ENCODE results near the gene DCHS1. TPM values are rescaled to one million over a fixed set of nuclear protein-coding genes. Genes with fewer than 3 reads are reported as not detected.

The DCHS1 gene
- total RNA-seq, result 37.1 and 39.4 TPM in 2 replicates

GRCh38 chr11:6655790-6656583 is at the start of gene DCHS1:
Gene DCHS1 (minus strand): TSS chr11:6655809. CDS start chr11:6641613, 14,196 bp downstream.

GRCh38 chr11:6682936-6683861 is 27.6 kb upstream of the DCHS1 start, which contains the start of gene MRPL17:
Gene MRPL17 (minus strand): TSS chr11:6683340. CDS start chr11:6683296, 44 bp downstream.

GRCh38 chr11:6619004-6619745 is 36.4 kb downstream of the DCHS1 start, which contains the start of gene TPP1:
Gene TPP1 (minus strand): TSS chr11:6619422. CDS start chr11:6619400, 22 bp downstream.

GRCh38 chr11:6612213-6613041 is 43.2 kb downstream of the DCHS1 start, which contains the start of gene TAF10:
Gene TAF10 (minus strand): TSS chr11:6612216. CDS start chr11:6612189, 27 bp downstream.

GRCh38 chr11:6603287-6604080 is 52.1 kb downstream of the DCHS1 start, which contains the start of the genes ILK and RRP8:
Gene ILK (plus strand): TSS chr11:6603774. CDS start chr11:6604272, 498 bp downstream.
Gene RRP8 (minus strand): TSS chr11:6603616. CDS start chr11:6603502, 114 bp downstream.

Other genes with a start within 250 kb of the DCHS1 start
- gene APBB1, start 236.7 kb downstream of the DCHS1 start, total RNA-seq, result 40.4 and 42.6 TPM in 2 replicates
- 0.53 and 0.65 TPM in 2 replicates for gene HPX, start 214.8 kb downstream of the DCHS1 start, total RNA-seq
- 16.1 and 16.6 TPM in 2 replicates for gene TRIM3, start 181.9 kb downstream of the DCHS1 start, total RNA-seq
- gene ARFIP2, start 174.5 kb downstream of the DCHS1 start, total RNA-seq, result 46.3 and 51.5 TPM in 2 replicates
- gene TIMM10B, start 174.3 kb downstream of the DCHS1 start, total RNA-seq, result 30.2 and 33.7 TPM in 2 replicates
- 4.1 and 9.0 TPM in 2 replicates for gene DNHD1, start 158.5 kb downstream of the DCHS1 start, total RNA-seq
- 14.8 and 14.9 TPM in 2 replicates for gene RRP8, start 52.2 kb downstream of the DCHS1 start, total RNA-seq
- gene ILK, start 52.0 kb downstream of the DCHS1 start, total RNA-seq, result 126 and 143 TPM in 2 replicates
- 16.9 and 17.8 TPM in 2 replicates for gene TAF10, start 43.6 kb downstream of the DCHS1 start, total RNA-seq
- 86.5 and 157 TPM in 2 replicates for gene TPP1, start 36.4 kb downstream of the DCHS1 start, total RNA-seq
- 56.4 and 62.0 TPM in 2 replicates for gene MRPL17, start 27.5 kb upstream of the DCHS1 start, total RNA-seq
- 0.27 and 0.43 TPM in 2 replicates for gene OR2AG2, start 116.2 kb upstream of the DCHS1 start, total RNA-seq
- gene OR2AG1, start 127.2 kb upstream of the DCHS1 start, total RNA-seq, result not detected in 2 replicates
- gene OR6A2, start 143.9 kb upstream of the DCHS1 start, total RNA-seq, result 0.43 and 0.66 TPM in 2 replicates
- gene OR10A5, start 189.9 kb upstream of the DCHS1 start, total RNA-seq, result not detected in 2 replicates
- gene OR10A2, start 207.2 kb upstream of the DCHS1 start, total RNA-seq, result not detected in 2 replicates
- not detected in 2 replicates for gene OR10A4, start 220.8 kb upstream of the DCHS1 start, total RNA-seq
- gene OR2D2, start 236.7 kb upstream of the DCHS1 start, total RNA-seq, result 0.66 and 0.86 TPM in 2 replicates